ENCODE results near the gene SHMT2. TPM values are rescaled to one million over a fixed set of nuclear protein-coding genes. Genes with fewer than 3 reads are reported as not detected.

SHMT2 gene
- total RNA-seq, 2 donors from 2014 or later, result 47.7 to 77.5 TPM

DNA sequence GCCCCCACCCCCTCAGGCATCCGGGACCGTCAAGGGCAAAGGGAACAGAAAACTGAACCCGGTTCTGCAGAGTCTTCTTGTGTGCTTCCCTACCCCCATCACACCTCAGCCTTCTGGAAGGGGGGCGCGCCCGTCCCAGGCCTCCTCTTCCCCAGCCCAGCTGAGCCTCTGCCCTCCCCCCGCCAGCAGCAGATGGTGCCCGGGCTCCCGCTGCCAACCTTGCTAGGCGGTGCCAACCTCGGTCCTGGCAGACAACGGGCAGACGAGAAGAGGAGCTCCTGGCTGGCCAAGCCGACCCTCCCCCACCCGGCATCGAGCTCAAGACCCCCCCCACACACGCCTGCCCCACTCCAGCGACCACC lies 12.8 kb downstream of the SHMT2 start:
- Histone ChIP-seq H3K4me3 (no peak overlapping the region), H3K9me3 (no peaks in the 10 kb centered on the region), H3K4me1 (peaks cover 61% of the 10 kb centered on the region), H3K27me3 (peaks cover 0 to 22% of the 10 kb centered on the region in 2 donors), H3K36me3 (replicated peaks in 1 of 2; ENCODE audit: insufficient read depth in 1 of 2, low read depth in 2 of 2) (no peaks in the 10 kb centered on the region), H3K27ac (peak overlapping the region in 1 of 4 donors; percentile 32)
- DNase-seq, result peak; percentile 54 to 76 (median 66)
- TF ChIP-seq, protein P1, sequence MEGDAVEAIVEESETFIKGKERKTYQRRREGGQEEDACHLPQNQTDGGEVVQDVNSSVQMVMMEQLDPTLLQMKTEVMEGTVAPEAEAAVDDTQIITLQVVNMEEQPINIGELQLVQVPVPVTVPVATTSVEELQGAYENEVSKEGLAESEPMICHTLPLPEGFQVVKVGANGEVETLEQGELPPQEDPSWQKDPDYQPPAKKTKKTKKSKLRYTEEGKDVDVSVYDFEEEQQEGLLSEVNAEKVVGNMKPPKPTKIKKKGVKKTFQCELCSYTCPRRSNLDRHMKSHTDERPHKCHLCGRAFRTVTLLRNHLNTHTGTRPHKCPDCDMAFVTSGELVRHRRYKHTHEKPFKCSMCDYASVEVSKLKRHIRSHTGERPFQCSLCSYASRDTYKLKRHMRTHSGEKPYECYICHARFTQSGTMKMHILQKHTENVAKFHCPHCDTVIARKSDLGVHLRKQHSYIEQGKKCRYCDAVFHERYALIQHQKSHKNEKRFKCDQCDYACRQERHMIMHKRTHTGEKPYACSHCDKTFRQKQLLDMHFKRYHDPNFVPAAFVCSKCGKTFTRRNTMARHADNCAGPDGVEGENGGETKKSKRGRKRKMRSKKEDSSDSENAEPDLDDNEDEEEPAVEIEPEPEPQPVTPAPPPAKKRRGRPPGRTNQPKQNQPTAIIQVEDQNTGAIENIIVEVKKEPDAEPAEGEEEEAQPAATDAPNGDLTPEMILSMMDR (IDR thresholded peaks at IDR 0.05), result no peak
- no peak for TF ChIP-seq POLR2A (IDR thresholded peaks at IDR 0.05)
- intact Hi-C loops (cut with DNase I), result no loop called here
- no peak for ATAC-seq
- 0% methylated on average over 5 to 18 of the region's 18 CpGs for WGBS, 2 donors

DNA sequence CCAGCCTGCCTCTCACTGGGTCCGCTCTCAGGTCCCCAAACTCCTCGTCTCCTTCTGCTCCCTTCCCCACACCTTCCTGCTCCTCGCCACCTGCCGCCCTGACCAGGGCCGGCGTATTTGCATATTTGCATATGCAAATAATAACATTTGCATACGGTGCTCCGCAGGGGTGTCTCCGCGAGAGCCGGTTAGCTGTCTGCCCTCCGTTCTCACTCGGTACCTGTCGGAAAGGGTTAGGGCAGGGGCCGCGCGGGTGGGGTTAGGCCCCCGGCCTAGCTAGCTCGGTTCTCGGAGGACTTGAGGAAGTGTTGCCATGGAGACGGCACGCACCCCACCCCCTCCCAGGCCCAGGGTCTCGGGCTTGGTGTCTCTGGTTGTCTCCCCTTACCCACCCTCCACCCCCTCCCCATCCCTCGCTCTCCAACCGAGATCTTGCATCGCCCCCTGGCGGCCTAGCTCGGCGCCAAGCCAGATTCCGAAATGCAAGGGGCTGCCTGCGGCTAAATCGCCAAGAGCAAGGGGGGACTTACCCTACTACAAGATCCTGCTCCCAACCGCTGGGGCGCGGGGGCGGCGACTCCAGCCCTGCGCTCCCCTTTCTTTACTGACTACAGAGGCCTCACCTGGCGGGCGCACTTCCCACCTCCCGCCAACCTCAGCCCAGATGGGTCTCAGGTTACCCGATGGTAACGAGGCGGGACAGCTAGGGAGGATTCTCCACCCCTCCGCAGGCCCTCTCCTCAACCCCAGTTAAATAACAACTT lies 13.4 kb downstream of the SHMT2 start:
- H3K4me3 ChIP-seq, result no peak overlapping the region
- peak; percentile 58 to 74 (median 65) for DNase-seq
- peaks cover 58% of the 10 kb centered on the region for H3K4me1 ChIP-seq
- no peaks in the 10 kb centered on the region for H3K36me3 ChIP-seq (replicated peaks in 1 of 2; ENCODE audit: insufficient read depth in 1 of 2, low read depth in 2 of 2)
- ATAC-seq, result peak; percentile 20
- no peaks in the 10 kb centered on the region for H3K9me3 ChIP-seq
- H3K27me3 ChIP-seq, result peaks cover 0 to 22% of the 10 kb centered on the region in 2 donors
- 1 to 2% methylated on average over 16 to 45 of the region's 45 CpGs for WGBS, 2 donors
- peak overlapping the region in 2 of 4 donors; percentile 3 to 32 for H3K27ac ChIP-seq
- TF ChIP-seq POLR2A (IDR thresholded peaks at IDR 0.05), result no peak
- TF ChIP-seq, protein P1 (IDR thresholded peaks at IDR 0.05), result peak; percentile 43 to 56 (median 46)
- intact Hi-C loops (cut with DNase I), result no loop called here

DNA sequence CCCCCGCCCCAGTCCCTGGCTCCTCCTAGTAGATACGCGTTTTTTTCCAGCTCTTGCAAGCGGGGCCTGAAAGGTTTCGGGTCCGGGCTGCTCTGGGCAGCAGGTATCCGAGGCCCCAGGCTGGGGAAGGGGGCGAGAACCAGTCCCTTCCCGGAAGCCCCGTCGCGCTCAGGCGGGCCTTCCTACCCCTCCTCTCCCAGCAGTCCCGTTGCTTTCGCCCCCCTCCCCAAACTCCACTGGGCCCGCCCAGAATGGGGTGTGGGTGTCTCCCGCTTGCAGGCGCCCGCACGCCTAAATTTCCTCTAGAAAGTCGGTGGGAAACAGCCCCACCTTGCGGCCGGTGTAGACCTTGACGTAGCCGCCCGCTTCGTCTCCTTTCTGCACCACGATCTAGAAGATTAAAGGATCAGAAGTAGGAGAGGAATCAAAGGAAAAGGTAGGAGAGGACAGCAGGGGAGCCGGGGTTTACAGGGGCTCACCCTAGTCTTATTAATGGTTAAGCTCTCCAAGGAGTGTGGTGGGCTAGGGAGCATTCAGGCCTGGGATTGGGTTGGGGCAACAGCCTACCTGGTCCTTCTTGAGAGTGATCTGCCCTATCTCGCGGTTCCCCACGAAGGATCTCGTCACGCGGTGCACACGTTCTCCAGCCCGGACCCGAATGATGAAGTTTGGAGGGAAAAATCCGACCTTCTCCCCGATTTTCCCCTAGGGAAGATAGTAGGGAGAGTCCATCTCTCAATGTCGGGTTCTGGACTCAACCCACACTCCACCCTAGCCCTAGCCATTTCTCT lies 14.2 kb downstream of the SHMT2 start:
- Histone ChIP-seq H3K36me3 (replicated peaks in 1 of 2; ENCODE audit: insufficient read depth in 1 of 2, low read depth in 2 of 2) (no peaks in the 10 kb centered on the region), H3K9me3 (no peaks in the 10 kb centered on the region), H3K27me3 (peaks cover 0 to 22% of the 10 kb centered on the region in 2 donors), H3K4me1 (peaks cover 49% of the 10 kb centered on the region), H3K4me3 (no peak overlapping the region), H3K27ac (peak overlapping the region in 1 of 4 donors; percentile 3)
- intact Hi-C loops (cut with DNase I), result loop anchor here (2.0 kb wide), 1 partner anchor 31 kb away; no protein-coding TSS in a partner anchor
- WGBS, 2 donors, result 6 to 8% methylated on average over 14 to 41 of the region's 41 CpGs
- peak; percentile 81 to 86 (median 84) for DNase-seq
- peak; percentile 57 for ATAC-seq
- TF ChIP-seq, protein P1 (IDR thresholded peaks at IDR 0.05), result peak; percentile 64 to 81 (median 76)
- TF ChIP-seq POLR2A (IDR thresholded peaks at IDR 0.05), result no peak

DNA sequence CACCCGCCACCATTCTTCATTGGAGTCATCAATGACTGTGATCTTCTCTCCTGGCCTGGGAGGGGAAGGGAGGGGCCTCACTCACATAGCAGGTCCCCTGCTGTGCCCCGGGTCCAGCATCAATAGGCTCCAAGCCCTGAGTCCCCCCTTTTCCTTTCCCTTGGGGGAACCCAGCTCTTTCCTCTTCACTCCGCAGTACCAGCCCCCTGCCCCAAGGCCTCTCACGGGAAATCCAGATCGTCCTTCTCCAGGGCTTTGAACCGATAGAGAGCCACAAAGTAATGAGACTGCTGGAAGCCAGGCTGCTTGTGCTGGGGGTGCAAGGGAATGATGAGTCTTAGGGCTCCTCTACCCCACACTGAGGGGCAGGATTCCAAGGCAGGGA lies 14.8 kb downstream of the SHMT2 start:
- ATAC-seq (no peak), DNase-seq (no peak)
- Histone ChIP-seq H3K4me1 (peaks cover 43% of the 10 kb centered on the region), H3K27ac (no peak overlapping the region), H3K36me3 (replicated peaks in 1 of 2; ENCODE audit: insufficient read depth in 1 of 2, low read depth in 2 of 2) (no peaks in the 10 kb centered on the region), H3K4me3 (no peak overlapping the region), H3K27me3 (peaks cover 0 to 21% of the 10 kb centered on the region in 2 donors), H3K9me3 (no peaks in the 10 kb centered on the region)
- intact Hi-C loops (cut with DNase I), result loop anchor here (2.0 kb wide), 1 partner anchor 32 kb away; no protein-coding TSS in a partner anchor
- TF ChIP-seq POLR2A (IDR thresholded peaks at IDR 0.05), result no peak
- TF ChIP-seq, protein P1 (IDR thresholded peaks at IDR 0.05), result no peak
- 40 to 46% methylated on average over 5 to 6 of the region's 6 CpGs for WGBS, 2 donors
